Testis (tissue), 2 donors: ENCODE measurements around the gene APOBEC3A.

Experiments
- CTCF ChIP-seq, 3 experiments: fragments of 450-650 bp in 2 of 3; fragments of 200-600 bp in 1 of 3; sonication (generic) in 1 of 3; IDR thresholded peaks; one replicate each; pipeline ENCODE4 v1.5.1; 2016 to 2019; ENCODE audit warnings: antibody characterized with exemption in 3 of 3, mild to moderate bottlenecking in 2 of 3, moderate library complexity in 1 of 3
- POLR2A ChIP-seq: fragments of 450-650 bp; IDR thresholded peaks from one replicate; pipeline ENCODE4 v1.6.1; 2017; ENCODE audit warnings: antibody characterized with exemption, mild to moderate bottlenecking, moderate library complexity

- no peak for TF ChIP-seq CTCF (IDR thresholded peaks at IDR 0.05)
- no peak for TF ChIP-seq POLR2A
Observed at GRCh38 chr22:38944653-38945052, 12.8 kb upstream of the APOBEC3A start.
